HFFc6 (cell line): ENCODE measurements around the gene ZRANB3. TPM values are rescaled to one million over a fixed set of nuclear protein-coding genes. Genes with fewer than 3 reads are reported as not detected.

Experiments
- DNase-seq: peaks from one replicate; pipeline ENCODE4 v3.0.0-alpha.2; 2018
- H3K27ac Mint-ChIP-seq: 2 replicates; pipeline ENCODE4 v1.8.0; 2020; ENCODE audit warnings: mild to moderate bottlenecking, mixed read lengths
- H3K27me3 Mint-ChIP-seq: 2 replicates; pipeline ENCODE4 v1.8.0; 2021; ENCODE audit warnings: mild to moderate bottlenecking, moderate library complexity, mixed read lengths; ENCODE audit not compliant: insufficient read depth
- H3K36me3 Mint-ChIP-seq: 2 replicates; pipeline ENCODE4 v1.8.0; 2021; ENCODE audit warnings: low read depth, mixed read lengths
- H3K4me1 Mint-ChIP-seq: 2 replicates; pipeline ENCODE4 v1.8.0; 2020; ENCODE audit warnings: low read depth, mixed read lengths
- H3K4me3 Mint-ChIP-seq: 2 replicates; pipeline ENCODE4 v1.8.0; 2020; ENCODE audit warnings: mild to moderate bottlenecking, moderate library complexity, mixed read lengths
- H3K9me3 Mint-ChIP-seq: 2 replicates; pipeline ENCODE4 v1.8.0; 2020; ENCODE audit warnings: mild to moderate bottlenecking, mixed read lengths
- CTCF ChIP-seq: fragments of 200-600 bp; sonication (generic); IDR thresholded peaks from 2 replicates; pipeline ENCODE4 v1.5.0; 2021; ENCODE audit warnings: antibody characterized with exemption, mild to moderate bottlenecking
- total RNA-seq, 6 experiments: library from RNA; stranded (reverse); fragmentation: NEBNext Ultra II Directional; extraction: Animal tissue kit (Norgen Biotek cat#: 25700); gene quantifications; 2 replicates in 1 of 6; 3 replicates in 5 of 6; pipeline ENCODE4 v1.2.3, GENCODE V29; 2021

Gene ZRANB3
- total RNA-seq, 6 experiments from 2014 or later, result 8.1 to 10.2 (median 8.8) TPM

GRCh38 chr2:135226961-135227360, 304.1 kb downstream of the ZRANB3 start:
- no peak overlapping the region for H3K4me3 Mint-ChIP-seq
- DNase-seq, result peak; percentile 85
- peaks cover 27% of the 10 kb centered on the region for H3K4me1 Mint-ChIP-seq
- no peaks in the 10 kb centered on the region; the same call in 1 of the 2 replicates for H3K36me3 Mint-ChIP-seq
- H3K9me3 Mint-ChIP-seq, result no peaks in the 10 kb centered on the region
- H3K27me3 Mint-ChIP-seq, result peaks cover 2% of the 10 kb centered on the region
- peak overlapping the region; percentile 78 for H3K27ac Mint-ChIP-seq
- TF ChIP-seq CTCF, result no peak

- peaks cover 27% of the 10 kb centered on the region for H3K4me1 Mint-ChIP-seq
- peaks cover 2% of the 10 kb centered on the region for H3K27me3 Mint-ChIP-seq
- TF ChIP-seq CTCF, result no peak
- DNase-seq, result no peak
- H3K27ac Mint-ChIP-seq, result no peak overlapping the region
- no peak overlapping the region for H3K4me3 Mint-ChIP-seq
- H3K9me3 Mint-ChIP-seq, result no peaks in the 10 kb centered on the region
- no peaks in the 10 kb centered on the region; the same call in 1 of the 2 replicates for H3K36me3 Mint-ChIP-seq
These were observed 305.2 kb downstream of the ZRANB3 start for GRCh38 chr2:135225781-135226180.

GRCh38 chr2:135219226-135219625, 311.8 kb downstream of the ZRANB3 start:
- H3K27ac Mint-ChIP-seq, result no peak overlapping the region
- H3K27me3 Mint-ChIP-seq, result no peaks in the 10 kb centered on the region
- no peaks in the 10 kb centered on the region for H3K9me3 Mint-ChIP-seq
- no peak for TF ChIP-seq CTCF
- no peaks in the 10 kb centered on the region for H3K4me1 Mint-ChIP-seq
- DNase-seq, result no peak
- H3K36me3 Mint-ChIP-seq, result no peaks in the 10 kb centered on the region
- H3K4me3 Mint-ChIP-seq, result no peak overlapping the region

GRCh38 chr2:135218426-135218825, 312.6 kb downstream of the ZRANB3 start:
- H3K36me3 Mint-ChIP-seq, result no peaks in the 10 kb centered on the region
- no peaks in the 10 kb centered on the region for H3K9me3 Mint-ChIP-seq
- H3K4me1 Mint-ChIP-seq, result no peaks in the 10 kb centered on the region
- no peak for TF ChIP-seq CTCF
- H3K4me3 Mint-ChIP-seq, result no peak overlapping the region
- H3K27ac Mint-ChIP-seq, result no peak overlapping the region
- no peak for DNase-seq
- no peaks in the 10 kb centered on the region for H3K27me3 Mint-ChIP-seq

- no peak overlapping the region for H3K27ac Mint-ChIP-seq
- no peak for DNase-seq
- H3K27me3 Mint-ChIP-seq, result no peaks in the 10 kb centered on the region
- H3K4me3 Mint-ChIP-seq, result no peak overlapping the region
- H3K9me3 Mint-ChIP-seq, result no peaks in the 10 kb centered on the region
- no peak for TF ChIP-seq CTCF
- H3K36me3 Mint-ChIP-seq, result no peaks in the 10 kb centered on the region
- no peaks in the 10 kb centered on the region for H3K4me1 Mint-ChIP-seq
These were observed 318.3 kb downstream of the ZRANB3 start for GRCh38 chr2:135212757-135213156.

- Mint-ChIP-seq H3K27me3 (no peaks in the 10 kb centered on the region), H3K9me3 (no peaks in the 10 kb centered on the region), H3K36me3 (no peaks in the 10 kb centered on the region), H3K4me1 (no peaks in the 10 kb centered on the region), H3K27ac (no peak overlapping the region), H3K4me3 (no peak overlapping the region)
- TF ChIP-seq CTCF, result no peak
- no peak for DNase-seq
These were observed 323.0 kb downstream of the ZRANB3 start for GRCh38 chr2:135208016-135208415.
